Measurements from ENCODE around the gene PANK1.

PANK1 gene

GRCh38 chr10:89652806-89653370 lies 7.8 kb upstream of the PANK1 start:
- no peak for DNase-seq (ENCODE audit: insufficient read length, low spot score)
- no peak for FAIRE-seq
- no peak for TF ChIP-seq CTCF (IDR thresholded peaks at IDR 0.05; ENCODE audit: insufficient read depth, missing control alignments)

GRCh38 chr10:89651916-89652573 lies 7.0 kb upstream of the PANK1 start:
- TF ChIP-seq CTCF (IDR thresholded peaks at IDR 0.05; ENCODE audit: insufficient read depth, missing control alignments), result no peak
- FAIRE-seq (no peak), DNase-seq (ENCODE audit: insufficient read length, low spot score) (no peak)

GRCh38 chr10:89651205-89651915 lies 6.3 kb upstream of the PANK1 start:
- TF ChIP-seq CTCF (IDR thresholded peaks at IDR 0.05; ENCODE audit: insufficient read depth, missing control alignments), result no peak

GRCh38 chr10:89649051-89649450 lies 4.0 kb upstream of the PANK1 start:
- TF ChIP-seq CTCF (IDR thresholded peaks at IDR 0.05; ENCODE audit: insufficient read depth, missing control alignments), result no peak
- no peak for FAIRE-seq
- DNase-seq (ENCODE audit: insufficient read length, low spot score), result no peak

More at GRCh38 chr10:89651205-89651915, 6.3 kb upstream of the PANK1 start:
- DNase-seq (ENCODE audit: insufficient read length, low spot score), result no peak
- no peak for FAIRE-seq

GRCh38 chr10:89648074-89648473 lies 3.0 kb upstream of the PANK1 start:
- no peak for TF ChIP-seq CTCF (IDR thresholded peaks at IDR 0.05; ENCODE audit: insufficient read depth, missing control alignments)

GRCh38 chr10:89646889-89647657 lies 2.0 kb upstream of the PANK1 start:
- DNase-seq (ENCODE audit: insufficient read length, low spot score), result no peak
- no peak for TF ChIP-seq CTCF (IDR thresholded peaks at IDR 0.05; ENCODE audit: insufficient read depth, missing control alignments)
- FAIRE-seq, result no peak

More at GRCh38 chr10:89648074-89648473, 3.0 kb upstream of the PANK1 start:
- DNase-seq (ENCODE audit: insufficient read length, low spot score), result no peak
- no peak for FAIRE-seq

All from D721Med (cell line).